ENCODE results near the gene PTPRO.

GRCh38 chr12:15602051-15602672, 279.9 kb downstream of the PTPRO start:
- TF ChIP-seq, protein P1, sequence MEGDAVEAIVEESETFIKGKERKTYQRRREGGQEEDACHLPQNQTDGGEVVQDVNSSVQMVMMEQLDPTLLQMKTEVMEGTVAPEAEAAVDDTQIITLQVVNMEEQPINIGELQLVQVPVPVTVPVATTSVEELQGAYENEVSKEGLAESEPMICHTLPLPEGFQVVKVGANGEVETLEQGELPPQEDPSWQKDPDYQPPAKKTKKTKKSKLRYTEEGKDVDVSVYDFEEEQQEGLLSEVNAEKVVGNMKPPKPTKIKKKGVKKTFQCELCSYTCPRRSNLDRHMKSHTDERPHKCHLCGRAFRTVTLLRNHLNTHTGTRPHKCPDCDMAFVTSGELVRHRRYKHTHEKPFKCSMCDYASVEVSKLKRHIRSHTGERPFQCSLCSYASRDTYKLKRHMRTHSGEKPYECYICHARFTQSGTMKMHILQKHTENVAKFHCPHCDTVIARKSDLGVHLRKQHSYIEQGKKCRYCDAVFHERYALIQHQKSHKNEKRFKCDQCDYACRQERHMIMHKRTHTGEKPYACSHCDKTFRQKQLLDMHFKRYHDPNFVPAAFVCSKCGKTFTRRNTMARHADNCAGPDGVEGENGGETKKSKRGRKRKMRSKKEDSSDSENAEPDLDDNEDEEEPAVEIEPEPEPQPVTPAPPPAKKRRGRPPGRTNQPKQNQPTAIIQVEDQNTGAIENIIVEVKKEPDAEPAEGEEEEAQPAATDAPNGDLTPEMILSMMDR (IDR thresholded peaks at IDR 0.05), result no peak
- no peak for TF ChIP-seq POLR2A (IDR thresholded peaks at IDR 0.05)
